ENCODE data around the gene RAB11FIP2.
"Not testable (repeated sequence)": the region's sequence is repeated elsewhere in the genome, so short reads cannot be mapped to it uniquely, and the experiment has no call there.

The RAB11FIP2 gene, protein sequence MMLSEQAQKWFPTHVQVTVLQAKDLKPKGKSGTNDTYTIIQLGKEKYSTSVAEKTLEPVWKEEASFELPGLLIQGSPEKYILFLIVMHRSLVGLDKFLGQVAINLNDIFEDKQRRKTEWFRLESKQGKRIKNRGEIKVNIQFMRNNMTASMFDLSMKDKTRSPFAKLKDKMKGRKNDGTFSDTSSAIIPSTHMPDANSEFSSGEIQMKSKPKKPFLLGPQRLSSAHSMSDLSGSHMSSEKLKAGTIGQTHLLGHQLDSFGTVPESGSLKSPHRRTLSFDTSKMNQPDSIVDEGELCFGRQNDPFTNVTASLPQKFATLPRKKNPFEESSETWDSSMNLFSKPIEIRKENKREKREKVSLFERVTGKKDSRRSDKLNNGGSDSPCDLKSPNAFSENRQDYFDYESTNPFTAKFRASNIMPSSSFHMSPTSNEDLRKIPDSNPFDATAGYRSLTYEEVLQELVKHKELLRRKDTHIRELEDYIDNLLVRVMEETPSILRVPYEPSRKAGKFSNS

DNA sequence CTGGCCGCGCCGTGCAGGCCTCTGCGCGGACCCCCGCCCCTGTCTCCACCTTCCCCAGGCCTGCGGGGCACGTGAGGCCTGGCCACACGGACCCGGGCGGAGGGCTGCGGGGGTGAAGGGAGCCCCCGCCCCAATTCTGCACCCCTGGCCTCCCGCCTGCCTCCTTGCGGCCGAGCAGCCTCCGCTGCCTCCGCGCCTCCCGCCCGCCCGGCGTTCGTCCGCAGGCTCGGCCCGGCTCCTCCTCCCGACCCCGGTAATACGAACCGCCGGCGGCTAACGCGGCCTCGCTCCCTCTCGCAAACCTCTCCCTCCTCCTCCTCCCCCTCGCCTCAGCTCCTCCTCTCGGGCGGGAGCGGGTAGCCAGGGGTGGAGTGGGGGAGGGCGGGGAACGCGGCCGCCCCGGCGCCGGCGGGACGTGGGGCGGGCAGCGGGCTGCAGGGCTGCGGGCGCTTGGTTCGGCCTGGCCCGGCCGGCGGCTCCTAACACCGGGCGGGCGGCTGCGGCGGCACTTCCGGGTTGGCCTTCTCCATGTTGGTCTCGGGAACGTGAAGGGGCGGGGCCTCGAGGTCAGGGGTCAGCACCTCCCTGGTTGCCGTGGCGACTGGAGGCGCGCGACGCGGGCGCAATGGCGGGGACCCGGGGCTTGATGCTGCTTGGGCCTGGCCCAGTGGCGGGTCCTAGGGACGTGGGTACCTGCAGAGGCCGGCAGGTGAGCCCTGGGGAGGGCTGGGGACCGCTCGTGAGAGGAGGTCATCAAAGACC is at the start of gene RAB11FIP2:
Gene RAB11FIP2 (minus strand): TSS at position 547 of the 762 bp plus-strand sequence. CDS start 778 bp downstream, outside the sequence.
- peak; percentile 94 for DNase-seq

DNA sequence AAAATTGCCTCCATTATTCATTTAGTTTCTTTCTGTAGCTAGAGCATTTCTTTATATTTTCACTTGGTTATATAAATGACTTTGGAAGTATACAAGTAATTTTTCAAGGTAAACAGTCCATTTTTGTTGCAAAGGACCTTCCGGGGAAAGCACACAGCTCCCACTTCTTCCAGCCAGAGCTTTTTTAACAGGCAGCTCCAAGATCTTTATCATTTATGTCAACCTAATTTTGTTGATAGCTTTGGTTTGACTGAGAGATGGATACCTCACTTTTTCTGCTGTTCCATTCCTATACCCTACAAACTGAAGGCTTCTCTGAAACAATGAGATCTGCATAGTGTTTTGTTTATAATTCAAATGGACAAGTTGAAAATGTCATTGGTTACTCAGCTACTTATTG is 49.3 kb upstream of the RAB11FIP2 start:
- no peak for DNase-seq

DNA sequence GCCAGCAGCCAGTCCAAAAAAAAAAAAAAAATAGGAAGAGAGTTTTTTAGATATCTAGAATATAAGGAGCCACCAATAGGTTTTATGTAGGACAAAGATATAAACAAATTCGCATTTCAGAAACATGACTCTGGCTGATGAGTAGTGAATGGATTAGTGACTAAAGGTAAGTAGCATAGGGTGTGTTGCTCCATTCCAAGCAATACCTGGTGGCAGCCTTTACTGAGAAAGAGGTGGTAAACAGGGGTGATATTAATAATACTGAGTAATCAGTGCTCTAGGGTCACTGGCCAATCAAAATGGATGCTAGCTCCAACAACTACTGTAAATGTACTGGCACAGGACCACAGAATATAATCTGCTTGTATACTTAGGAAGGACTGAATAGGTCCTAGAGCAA is 45.5 kb upstream of the RAB11FIP2 start:
- no peak for DNase-seq

DNA sequence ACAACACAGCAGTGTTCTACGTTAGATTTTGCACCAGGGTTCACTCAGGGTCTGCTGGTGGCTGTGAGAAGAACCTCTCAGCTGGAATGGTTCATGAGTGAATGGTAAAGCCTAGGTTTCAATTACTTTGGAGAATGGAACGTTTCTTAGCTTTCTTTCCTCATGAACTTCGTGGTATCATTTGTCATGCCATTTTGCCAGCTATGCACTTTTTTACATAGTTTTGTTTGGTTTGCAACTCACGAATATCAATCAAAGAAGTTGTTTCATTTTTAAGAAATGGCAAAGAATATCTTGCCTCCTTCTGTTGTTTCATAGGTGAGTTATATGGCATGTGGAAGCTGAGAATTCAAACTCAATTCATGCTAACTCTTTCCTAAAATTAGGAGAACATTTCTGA is 34.1 kb upstream of the RAB11FIP2 start:
- DNase-seq, result no peak

DNA sequence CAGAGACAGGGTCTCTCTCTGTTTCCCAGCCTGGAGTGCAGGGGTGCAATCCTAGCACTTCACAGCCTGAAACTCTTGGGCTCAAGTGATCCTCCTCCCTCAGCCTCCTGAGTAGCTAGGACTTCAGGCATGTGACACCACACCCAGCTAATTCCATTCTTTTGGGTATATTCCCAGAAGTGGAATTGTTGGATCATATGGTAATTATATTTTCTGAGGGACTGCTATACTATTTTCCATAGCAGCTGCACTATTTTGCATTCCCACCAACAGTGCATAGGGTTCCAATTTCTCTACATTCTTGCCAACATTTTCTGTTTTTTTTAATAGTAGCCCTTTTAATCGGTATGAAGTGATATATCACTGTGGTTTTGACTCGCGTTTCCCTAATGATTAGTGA is 30.0 kb upstream of the RAB11FIP2 start:
- DNase-seq, result no peak

DNA sequence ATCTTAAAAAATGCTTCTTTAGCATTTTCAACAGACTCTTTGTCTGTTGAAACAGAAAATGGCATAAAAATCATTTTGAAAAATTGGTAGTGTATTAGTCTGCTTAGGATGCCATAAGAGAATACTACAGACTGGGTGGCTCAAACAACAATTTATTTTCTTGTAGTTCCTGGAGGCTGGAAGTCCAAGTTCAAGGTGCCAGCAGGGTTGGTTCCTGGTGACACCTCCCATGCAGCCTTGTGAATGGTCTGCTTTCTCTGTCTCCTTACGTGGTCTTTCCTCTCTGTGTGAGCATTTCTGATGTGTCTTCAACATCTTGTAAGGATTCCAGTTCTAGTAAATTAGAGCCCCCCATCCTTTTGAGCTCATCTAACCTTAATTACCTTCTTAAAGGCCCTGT is 26.1 kb upstream of the RAB11FIP2 start:
- DNase-seq, result no peak

DNA sequence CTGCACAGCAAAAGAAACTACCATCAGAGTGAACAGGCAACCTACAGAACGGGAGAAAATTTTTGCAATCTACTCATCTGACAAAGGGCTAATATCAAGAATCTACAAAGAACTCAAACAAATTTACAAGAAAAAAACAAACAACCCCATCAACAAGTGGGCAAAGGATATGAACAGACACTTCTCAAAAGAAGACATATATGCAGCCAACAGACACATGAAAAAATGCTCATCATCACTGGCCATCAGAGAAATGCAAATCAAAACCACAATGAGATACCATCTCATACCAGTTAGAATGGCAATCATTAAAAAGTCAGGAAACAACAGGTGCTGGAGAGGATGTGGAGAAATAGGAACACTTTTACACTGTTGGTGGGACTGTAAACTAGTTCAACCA is 20.6 kb upstream of the RAB11FIP2 start:
- not testable (repeated sequence) for DNase-seq

DNA sequence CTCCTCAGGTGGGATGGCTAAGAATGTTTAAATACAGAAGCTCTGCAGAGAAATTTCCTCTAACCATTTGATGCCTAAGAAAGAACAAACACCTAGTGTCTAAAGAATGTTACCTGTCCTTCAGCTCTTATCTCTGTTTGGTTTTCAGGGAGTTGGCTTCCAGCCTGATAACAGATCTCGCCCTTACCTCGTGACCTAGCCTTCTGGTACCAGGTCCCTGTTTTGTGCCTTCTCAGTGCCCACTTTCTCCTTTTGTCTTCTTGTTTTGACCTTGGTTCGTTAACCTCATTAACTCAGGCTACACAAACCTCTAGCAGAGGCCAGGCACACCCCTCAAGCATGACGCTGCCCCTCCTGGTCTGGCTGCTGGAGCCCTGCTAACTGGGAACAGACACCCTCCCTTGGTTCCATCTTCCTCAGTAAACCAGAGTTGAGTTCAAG is 16.1 kb upstream of the RAB11FIP2 start:
- no peak for DNase-seq

DNA sequence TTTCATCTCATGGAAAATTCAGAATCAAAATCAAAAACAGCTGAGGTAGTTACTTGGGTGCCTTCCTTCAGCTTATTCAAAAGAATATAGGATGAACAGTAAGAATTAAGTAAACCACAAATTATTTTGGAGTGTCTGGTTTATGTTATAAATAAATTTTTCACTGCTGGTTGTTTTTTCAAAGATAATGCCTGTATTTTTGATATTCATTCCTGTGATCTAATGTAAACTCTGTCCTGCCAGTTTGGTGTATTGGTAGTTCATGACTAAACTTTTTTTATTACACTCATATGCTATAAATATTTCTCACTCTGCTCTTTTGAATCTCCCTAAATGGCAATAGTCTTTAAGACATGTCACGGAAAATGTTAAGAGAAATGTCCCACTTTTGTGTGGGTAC is 11.6 kb upstream of the RAB11FIP2 start:
- DNase-seq, result no peak

DNA sequence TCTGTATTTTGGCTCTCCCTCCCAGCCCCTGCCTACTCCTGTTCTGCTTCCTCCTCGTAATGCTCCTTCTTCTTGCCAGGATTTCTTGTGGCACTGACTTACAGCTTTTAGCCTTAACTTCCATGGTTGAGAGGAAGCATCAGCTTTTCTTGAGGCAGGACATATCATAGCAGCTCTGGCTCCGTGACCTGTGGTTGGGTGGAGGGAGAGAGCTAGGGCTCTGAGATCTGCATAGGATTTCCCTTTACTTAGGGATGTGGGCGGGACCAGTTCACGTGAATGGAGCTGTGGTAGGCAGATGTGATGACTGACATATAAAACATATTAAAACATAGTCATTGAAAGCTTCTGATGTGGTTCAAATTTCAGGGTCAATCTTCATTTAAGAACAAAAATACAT is 10.6 kb upstream of the RAB11FIP2 start:
- DNase-seq, result no peak

DNA sequence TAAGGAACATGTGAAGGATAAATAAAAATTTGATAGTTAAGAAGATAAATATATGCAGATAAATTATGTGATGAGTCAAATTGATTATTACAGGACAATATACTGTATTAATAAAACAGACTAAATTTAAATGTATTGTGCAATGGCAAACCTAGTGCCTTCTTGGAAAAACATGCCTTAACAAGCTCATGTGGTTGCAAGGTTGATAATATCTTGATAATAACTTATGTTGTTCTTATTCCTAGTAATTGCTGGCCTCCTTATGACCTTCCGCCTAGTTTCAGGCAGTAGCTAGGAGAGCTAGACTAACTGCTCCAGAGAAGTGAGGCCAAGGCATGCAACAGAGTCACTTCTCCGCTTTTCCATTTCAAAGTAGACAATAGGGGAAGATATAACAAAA is 7.6 kb upstream of the RAB11FIP2 start:
- no peak for DNase-seq

DNA sequence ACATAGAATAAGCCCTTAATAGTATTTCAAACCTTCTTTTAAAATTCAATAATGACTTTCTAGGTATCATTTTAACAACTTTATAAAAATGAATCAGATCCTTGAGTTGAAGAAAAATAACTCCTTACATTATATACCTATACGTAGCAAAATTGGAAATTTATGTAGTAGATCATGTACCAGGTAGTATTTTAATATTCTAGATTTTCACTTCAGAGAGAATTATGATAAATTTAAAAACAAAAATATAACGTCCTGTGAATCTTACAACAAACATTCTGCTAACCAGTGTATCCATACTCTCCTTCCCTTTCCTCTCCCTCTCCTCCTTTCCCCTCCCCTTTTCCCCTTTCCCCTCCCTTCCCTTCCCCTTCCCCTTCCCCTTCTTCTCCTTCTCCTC is 6.1 kb upstream of the RAB11FIP2 start:
- DNase-seq, result no peak

DNA sequence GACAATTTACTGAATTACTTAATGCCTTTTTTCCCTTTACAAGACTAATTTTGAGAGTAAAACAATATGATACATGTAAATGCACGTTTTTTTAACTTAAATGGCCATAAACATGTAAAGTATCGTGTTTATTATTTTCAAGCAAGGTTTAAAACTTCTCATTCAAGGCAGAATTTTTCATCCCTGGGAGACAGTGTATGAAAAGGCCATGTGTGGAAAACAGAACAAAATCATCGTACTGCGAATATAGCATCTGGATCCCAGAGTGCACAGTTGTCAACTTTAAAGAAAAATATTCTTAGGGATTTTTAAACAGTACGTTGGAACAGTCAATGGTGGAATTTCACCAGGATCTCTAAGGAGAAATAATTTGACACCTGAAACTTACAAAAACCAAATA is 1.1 kb upstream of the RAB11FIP2 start:
- DNase-seq, result no peak

DNA sequence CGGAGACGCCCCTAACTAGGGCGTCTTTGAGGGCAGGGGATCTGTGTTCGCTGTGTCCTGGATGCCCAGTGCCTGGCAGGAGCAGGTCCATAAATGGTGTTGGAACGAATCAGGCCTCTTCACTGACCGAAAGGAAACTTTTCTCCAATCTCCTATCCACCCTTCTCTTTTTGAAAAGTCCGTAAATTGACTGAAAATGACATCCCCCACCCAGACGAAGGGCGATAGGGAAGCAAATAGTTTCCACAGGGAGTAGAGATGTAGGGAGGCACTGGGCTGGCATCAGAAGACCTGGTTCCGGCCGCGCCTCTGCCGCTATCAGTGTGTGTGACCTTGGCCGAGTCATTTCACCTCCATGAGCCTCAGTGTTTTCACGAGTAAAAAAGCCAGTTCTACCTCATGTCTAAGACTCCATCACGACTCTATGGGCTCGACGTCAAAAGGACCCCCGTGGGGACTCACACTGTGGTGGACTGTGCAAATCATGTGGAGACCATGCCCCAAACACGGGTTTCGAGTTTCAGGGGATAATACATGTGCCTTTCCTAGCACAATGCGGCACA is 497 bp upstream of the RAB11FIP2 start:
- no peak for DNase-seq

DNA sequence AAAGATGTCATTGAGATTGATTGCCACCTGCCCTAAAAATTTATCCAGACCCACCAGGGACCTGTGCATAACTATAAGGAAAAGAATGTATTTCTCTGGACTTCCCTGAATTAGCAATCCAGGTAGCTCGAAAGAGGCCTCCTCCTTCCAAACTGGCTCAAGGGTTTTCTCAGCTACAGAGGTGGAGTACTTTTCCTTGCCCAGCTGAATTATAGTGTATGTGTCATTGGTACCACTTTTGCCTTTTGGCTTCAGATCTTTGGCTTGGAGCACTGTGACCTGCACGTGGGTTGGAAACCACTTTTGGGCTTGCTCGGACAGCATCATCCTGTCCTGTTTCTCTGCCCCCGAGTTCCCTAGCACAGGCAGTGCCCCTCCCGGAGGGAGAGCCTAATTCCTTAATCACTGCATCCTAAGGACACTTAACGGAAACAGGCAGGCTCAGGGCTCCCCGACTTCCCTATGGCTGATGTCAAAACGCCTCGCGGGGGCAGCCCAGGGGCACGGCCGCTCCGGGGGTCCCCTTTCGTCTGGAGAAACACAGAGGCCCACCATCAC is 825 bp downstream of the RAB11FIP2 start:
- peak; percentile 40 for DNase-seq

DNA sequence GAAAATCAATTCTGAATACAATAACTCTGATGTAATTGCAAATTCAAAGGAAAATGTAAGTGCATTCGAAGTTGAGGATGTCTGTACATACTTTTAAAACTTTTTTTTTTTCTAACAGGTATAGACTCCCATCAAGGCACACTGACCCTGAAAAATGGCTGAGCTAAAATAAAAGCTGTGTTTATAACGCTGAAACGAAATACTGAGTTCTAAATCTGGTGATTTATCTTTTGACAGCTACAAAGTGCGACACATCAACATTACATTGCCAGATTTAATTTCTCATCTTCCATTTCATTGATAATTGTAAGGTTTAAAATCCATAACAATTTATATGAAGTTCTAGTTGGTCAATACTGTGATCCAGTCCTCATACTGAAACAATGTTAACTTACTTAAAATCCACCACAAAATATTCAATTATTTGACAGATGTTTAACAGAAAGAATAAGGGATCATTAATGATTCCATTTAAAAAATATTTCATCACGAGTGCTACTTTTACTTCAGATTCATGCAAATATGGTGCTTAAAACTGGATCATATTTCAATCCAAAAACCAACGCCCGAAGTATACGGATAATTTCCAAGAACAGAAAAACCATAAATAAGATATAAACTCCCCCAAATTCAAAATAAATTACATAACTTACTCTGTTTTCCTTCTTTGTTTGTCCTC is 1.4 kb downstream of the RAB11FIP2 start:
- no peak for DNase-seq

DNA sequence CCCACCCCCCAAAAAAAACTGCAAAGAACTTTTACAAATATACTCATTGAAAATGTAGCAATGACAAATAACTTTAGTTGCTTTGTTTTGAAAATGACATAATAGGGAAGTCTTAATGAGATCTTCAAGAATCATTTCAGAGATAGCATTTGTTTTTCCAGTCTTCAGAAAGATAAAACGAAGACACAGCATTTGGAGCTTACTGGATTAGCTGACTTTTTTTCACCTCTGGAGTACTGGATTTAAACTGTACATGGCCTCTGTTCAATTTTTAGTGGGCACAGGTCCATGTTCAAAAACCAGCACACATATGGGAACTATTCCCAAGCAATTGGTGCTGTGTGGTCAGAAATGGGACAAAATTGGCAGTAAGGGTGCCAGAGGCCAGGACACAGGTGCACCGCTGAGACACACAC is 3.9 kb downstream of the RAB11FIP2 start:
- no peak for DNase-seq

DNA sequence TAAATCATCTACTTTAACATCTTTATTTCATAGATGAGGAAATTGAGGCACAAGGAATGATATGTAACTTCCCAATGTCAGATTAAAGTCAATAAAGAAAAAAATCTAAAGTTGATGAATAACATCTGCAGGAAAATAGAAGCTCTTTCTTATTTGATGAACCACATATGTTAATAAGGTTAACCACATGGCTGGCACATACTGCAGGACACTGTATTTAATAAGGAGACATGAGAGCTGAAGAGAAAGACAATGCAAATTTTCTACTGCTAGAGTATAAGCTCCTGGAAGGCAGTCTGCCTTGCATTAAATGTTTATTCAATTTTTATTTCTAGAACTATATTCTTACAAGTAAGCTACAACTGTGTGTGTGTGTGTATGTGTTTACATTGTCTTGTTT is 4.4 kb downstream of the RAB11FIP2 start:
- no peak for DNase-seq

DNA sequence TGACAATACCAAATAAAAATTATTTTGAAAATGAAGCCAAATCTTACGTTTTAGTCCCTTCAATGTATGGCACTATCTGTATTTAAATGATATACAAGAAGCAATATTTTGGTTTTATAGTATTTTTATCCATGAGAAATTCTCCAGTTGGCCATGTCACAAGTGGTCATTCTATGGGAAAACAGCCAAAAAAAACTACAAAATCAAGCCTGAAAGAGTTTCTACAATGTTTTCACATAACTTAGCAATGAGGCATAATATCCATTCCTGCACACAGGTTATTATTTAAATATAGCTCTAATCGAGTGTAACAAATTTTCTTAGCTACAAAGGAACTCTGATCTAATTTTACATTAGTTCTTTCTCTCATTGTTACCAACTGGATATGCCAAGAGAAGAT is 5.4 kb downstream of the RAB11FIP2 start:
- no peak for DNase-seq

DNA sequence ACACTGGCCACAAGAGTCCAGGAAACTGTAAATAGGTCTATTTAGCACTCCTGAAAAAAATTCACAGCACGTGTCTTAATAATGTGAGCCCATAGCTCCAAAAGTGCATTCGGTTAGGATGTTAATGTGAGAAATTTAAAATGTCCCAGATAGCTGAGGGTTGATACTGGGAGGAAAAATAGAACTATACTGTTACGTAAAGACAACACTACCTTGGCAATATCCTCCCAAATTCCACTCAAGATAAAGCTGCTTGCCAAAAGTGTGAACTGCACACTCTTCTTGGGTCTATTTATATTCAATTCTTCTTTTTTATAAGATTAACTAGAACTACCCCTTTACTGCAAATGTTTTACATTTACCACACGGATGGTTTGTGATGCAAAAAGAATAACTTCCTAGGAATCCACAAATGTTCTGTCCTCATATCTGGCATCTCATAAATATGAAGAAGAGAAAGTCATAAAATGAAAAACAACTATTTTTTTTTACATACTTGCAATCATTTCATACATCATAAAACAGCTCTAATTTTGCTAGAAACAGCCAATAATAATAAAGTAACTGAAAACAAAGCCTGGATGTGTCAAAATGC is 10.4 kb downstream of the RAB11FIP2 start:
- DNase-seq, result no peak

DNA sequence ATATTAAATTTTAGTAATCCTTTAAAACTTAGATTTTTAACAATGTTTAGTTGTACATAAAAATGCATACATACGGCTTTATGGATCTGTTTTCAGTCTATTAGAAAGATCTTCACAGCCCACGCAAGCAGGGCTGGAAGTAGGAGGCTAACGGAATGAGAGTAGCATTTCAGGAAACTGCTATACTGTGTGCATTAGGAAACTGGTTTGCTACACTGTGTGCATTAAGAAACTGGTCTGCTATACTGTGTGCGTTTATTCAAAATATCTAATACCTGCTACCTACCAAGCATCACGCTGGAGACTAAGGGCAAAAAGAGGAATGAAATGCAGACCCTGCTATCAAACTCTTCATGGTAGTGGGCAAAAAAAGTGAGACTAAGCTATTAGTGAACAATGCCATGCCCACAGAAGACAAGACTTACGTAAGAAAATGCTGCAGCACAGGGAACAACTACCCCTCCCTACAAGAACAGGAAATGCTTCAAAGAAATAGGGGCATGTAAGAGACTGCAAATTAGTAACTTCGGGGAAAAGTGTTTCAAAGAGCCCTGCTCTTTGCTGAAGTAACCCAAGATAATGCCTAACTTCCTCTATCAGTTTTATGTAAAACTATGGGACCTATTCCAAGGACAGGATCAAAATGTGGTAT is 11.3 kb downstream of the RAB11FIP2 start:
- no peak for DNase-seq

DNA sequence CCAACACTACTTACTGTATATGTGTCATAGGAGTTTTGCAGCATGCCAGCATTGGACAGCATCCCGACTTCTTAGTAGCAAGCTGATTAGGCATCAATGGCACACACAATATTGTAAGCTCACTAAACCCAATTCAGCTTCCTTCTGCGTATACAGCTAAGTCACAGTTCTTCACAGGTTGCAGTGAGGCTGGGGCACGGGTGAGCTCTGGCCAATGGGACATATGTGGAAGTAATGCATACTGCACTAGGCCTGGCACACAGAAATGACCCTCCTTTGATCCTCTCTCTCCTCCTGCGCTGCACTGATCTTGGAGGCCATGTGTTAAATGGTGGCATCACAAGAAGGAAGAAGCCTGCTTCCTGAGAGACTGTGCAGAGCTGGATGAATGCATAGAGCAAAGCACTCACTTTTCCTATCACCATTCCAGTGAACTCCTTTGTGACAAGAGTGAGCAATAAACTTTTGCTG is 11.9 kb downstream of the RAB11FIP2 start:
- no peak for DNase-seq

All from T1000 (cell line).